Panc1 (cell line): ENCODE results near the gene GLIS1. TPM values are rescaled to one million over a fixed set of nuclear protein-coding genes. Genes with fewer than 3 reads are reported as not detected.

Source experiments
- ATAC-seq: fragments of 200-7000 bp; cut with Tn5 transposase; 2 replicates; pipeline ENCODE4 v1.9.1; 2020; ENCODE audit warnings: mild to moderate bottlenecking, moderate library complexity
- BruUV-seq: library from RNA; stranded (reverse); fragments of 400-500 nt; replicated peaks from 2 replicates; lab custom pipeline; 2021; lab: Mats Ljungman, UMichigan
- CTCF ChIA-PET: fragments of 300-600 bp; sonication (Branson Sonifier 250); formaldehyde crosslinking; loops from one replicate; lab custom pipeline; 2022; ENCODE audit warnings: antibody characterized with exemption; lab: Charles Lee
- POLR2A ChIA-PET: fragments of 300-600 bp; sonication (Branson Sonifier 250); formaldehyde crosslinking; loops from one replicate; lab custom pipeline; 2022; ENCODE audit warnings: antibody characterized with exemption; lab: Charles Lee
- DNase-seq: peaks from one replicate; pipeline ENCODE4 v3.0.0-alpha.2; 2010; ENCODE audit warnings: low read depth, low spot score
- H3K27ac ChIP-seq: 2 replicates; pipeline ENCODE4 v1.5.1; 2011; ENCODE audit warnings: mild to moderate bottlenecking, low read length, inconsistent platforms
- H3K27me3 ChIP-seq: fragments of 200-500 bp; sonication (Bioruptor generic); 2 replicates; pipeline ENCODE4 v1.6.0; 2014; ENCODE audit warnings: low read length, inconsistent platforms; ENCODE audit not compliant: control insufficient read depth, insufficient read depth
- H3K36me3 ChIP-seq: fragments of 200-500 bp; sonication (Bioruptor generic); 2 replicates; pipeline ENCODE4 v1.5.1; 2014; ENCODE audit warnings: inconsistent platforms, mild to moderate bottlenecking, low read length, moderate library complexity; ENCODE audit not compliant: control insufficient read depth, insufficient read depth
- H3K4me1 ChIP-seq: 2 replicates; pipeline ENCODE4 v1.5.1; 2011; ENCODE audit warnings: inconsistent platforms, mild to moderate bottlenecking, low read length, moderate library complexity; ENCODE audit not compliant: control insufficient read depth, insufficient read depth
- H3K4me3 ChIP-seq, 2 experiments: 2 replicates each; pipeline ENCODE4 v1.5.1; 2011 to 2012; ENCODE audit warnings: low read depth in 2 of 2, low read length in 2 of 2, mild to moderate bottlenecking in 2 of 2, inconsistent platforms in 1 of 2, moderate library complexity in 1 of 2
- H3K9me3 ChIP-seq: fragments of 200-500 bp; sonication (Bioruptor generic); 2 replicates; pipeline ENCODE4 v1.5.1; 2014; ENCODE audit warnings: low read depth, mild to moderate bottlenecking, inconsistent platforms, low read length, moderate library complexity; ENCODE audit not compliant: control insufficient read depth, insufficient read depth
- CTCF ChIP-seq: fragments of 450-650 bp; IDR thresholded peaks from 2 replicates; pipeline ENCODE4 v1.5.1; 2017; ENCODE audit warnings: mild to moderate bottlenecking
- POLR2AphosphoS5 ChIP-seq: IDR thresholded peaks from 2 replicates; pipeline ENCODE4 v1.6.1; 2012; ENCODE audit warnings: mild to moderate bottlenecking, low read depth, low read length, moderate library complexity
- REST ChIP-seq, 2 experiments: IDR thresholded peaks; 2 replicates each; pipeline ENCODE4 v1.6.1; 2011 to 2012; ENCODE audit warnings: low read depth in 2 of 2, control low read depth in 1 of 2, low read length in 1 of 2, mild to moderate bottlenecking in 1 of 2, moderate library complexity in 1 of 2; ENCODE audit not compliant: insufficient read depth in 1 of 2
- SIN3A ChIP-seq: IDR thresholded peaks from 2 replicates; pipeline ENCODE4 v1.6.1; 2012; ENCODE audit warnings: low read depth, mild to moderate bottlenecking, low read length, moderate library complexity, borderline replicate concordance; ENCODE audit not compliant: insufficient read depth
- TCF7L2 ChIP-seq: IDR thresholded peaks from 2 replicates; pipeline ENCODE4 v1.6.1; 2011; ENCODE audit warnings: mild to moderate bottlenecking, low read depth, low read length, inconsistent platforms
- in situ Hi-C: cut with HindIII; loops from 2 replicates; pipeline ENCODE4 v1.10.0; 2016; ENCODE audit warnings: low sequenced_read_pairs, low pct_unique_long_range_greater_than_20kb
- intact Hi-C: fragments of 100-400 bp; cut with micrococcal nuclease; formaldehyde crosslinking; loops from one replicate; pipeline ENCODE4 v1.10.0; 2022; ENCODE audit not compliant: unreplicated experiment
- total RNA-seq: library from RNA; stranded (reverse); gene quantifications from one replicate; pipeline ENCODE4 v1.2.1, GENCODE V29; 2021; ENCODE audit not compliant: unreplicated experiment

Gene GLIS1
- total RNA-seq, 1 experiment from 2014 or later: 0.28 TPM

- in situ Hi-C loops: no loop called here
- no peak for ATAC-seq
- CTCF ChIA-PET: no interaction called here
Observed at GRCh38 chr1:53621144-53621543, 117.8 kb downstream of the GLIS1 start.

DNA sequence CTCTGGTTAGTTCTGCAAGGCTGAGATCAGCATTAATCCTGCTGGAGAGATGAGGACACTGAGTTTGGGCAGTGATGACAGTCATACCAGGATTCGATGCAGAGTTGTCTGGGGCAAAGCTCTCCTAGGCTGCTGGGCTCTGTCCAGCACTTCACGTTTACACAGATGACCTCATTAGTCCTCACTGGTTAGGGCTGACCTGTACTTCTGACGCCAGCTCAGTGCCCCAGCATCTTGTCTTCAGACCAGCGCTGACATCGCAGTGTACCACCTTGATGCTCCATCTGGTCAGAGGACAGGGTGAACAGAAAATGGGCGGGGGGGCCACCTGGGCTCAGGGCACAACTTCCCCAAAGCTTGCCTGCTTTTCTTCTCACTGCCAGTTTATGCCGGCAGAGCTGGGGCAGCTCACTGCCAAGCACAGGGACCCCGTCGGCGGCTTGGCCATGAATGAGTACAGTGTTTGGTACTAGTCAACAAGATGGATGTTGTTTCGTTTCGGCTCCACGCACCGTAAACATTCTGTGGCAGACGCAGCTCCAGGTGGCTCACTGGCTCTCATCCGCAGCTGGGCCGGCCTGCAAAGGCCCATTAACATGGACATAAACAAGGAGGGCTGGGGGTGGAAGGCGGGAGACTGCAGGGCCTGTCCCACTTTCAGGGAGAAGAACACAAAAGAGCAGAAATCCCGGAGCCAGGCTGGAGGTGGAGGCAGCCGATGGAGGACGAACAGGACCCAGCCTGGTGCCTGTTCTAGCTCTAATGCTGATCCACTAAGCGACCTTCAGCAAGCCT, 118.7 kb downstream of the GLIS1 start:
- ATAC-seq: peak; percentile 37; the same call in 1 of the 2 replicates
- in situ Hi-C loops (no loop called here), intact Hi-C loops (no loop called here)
- Histone ChIP-seq H3K9me3 (no peaks in the 10 kb centered on the region), H3K27me3 (no peaks in the 10 kb centered on the region), H3K36me3 (no peaks in the 10 kb centered on the region), H3K4me1 (no peaks in the 10 kb centered on the region), H3K27ac (no peak overlapping the region), H3K4me3 (no peak overlapping the region)
- POLR2A ChIA-PET: no interaction called here
- CTCF ChIA-PET: no interaction called here
- DNase-seq: no peak
- BruUV-seq: no TSS peak
- TF ChIP-seq REST (IDR thresholded peaks at IDR 0.05; ENCODE audit: insufficient read depth in 1 of 2, low read depth in 2 of 2, low read length in 1 of 2) (peak; percentile 25 to 54; a peak in 2 of 4 replicates), POLR2AphosphoS5 (no peak)

More at GRCh38 chr1:53621144-53621543, 117.8 kb downstream of the GLIS1 start:
- DNase-seq: no peak
- no peak for TF ChIP-seq REST (IDR thresholded peaks at IDR 0.05; ENCODE audit: insufficient read depth in 1 of 2, low read depth in 2 of 2, low read length in 1 of 2)
- TF ChIP-seq TCF7L2: no peak
- TF ChIP-seq POLR2AphosphoS5: no peak
- TF ChIP-seq CTCF: no peak
- TF ChIP-seq SIN3A: no peak
- no peaks in the 10 kb centered on the region for H3K27me3 ChIP-seq
- H3K36me3 ChIP-seq: no peaks in the 10 kb centered on the region
- H3K4me3 ChIP-seq: no peak overlapping the region
- no peak overlapping the region for H3K27ac ChIP-seq
- H3K4me1 ChIP-seq: no peaks in the 10 kb centered on the region
- H3K9me3 ChIP-seq: no peaks in the 10 kb centered on the region
- no TSS peak for BruUV-seq
- POLR2A ChIA-PET: no interaction called here
- intact Hi-C loops: no loop called here
